ENCODE results near the gene PRR12.

GRCh38 chr19:49624967-49625910 is 34.3 kb downstream of the PRR12 start:
- TF ChIP-seq POLR2A (IDR thresholded peaks at IDR 0.05) (no peak), CTCF (IDR thresholded peaks at IDR 0.05) (no peak)
